Calu3 (cell line): ENCODE results near the gene CDKAL1. TPM values are rescaled to one million over a fixed set of nuclear protein-coding genes. Genes with fewer than 3 reads are reported as not detected.

Experiments used
- BruUV-seq: library from RNA; stranded (reverse); fragments of 400-500 nt; replicated peaks from 2 replicates; lab custom pipeline; 2021; lab: Mats Ljungman, UMichigan
- CTCF ChIA-PET: fragments of 300-600 bp; sonication (Branson Sonifier 250); formaldehyde crosslinking; loops from one replicate; lab custom pipeline; 2022; ENCODE audit warnings: antibody characterized with exemption; lab: Charles Lee
- DNase-seq: peaks from one replicate; pipeline ENCODE4 v3.0.0; 2022
- H3K27ac Mint-ChIP-seq: one replicate; pipeline ENCODE4 v1.8.0; 2022; ENCODE audit warnings: mixed read lengths; ENCODE audit not compliant: unreplicated experiment
- H3K27me3 Mint-ChIP-seq: one replicate; pipeline ENCODE4 v1.8.0; 2022; ENCODE audit warnings: mixed read lengths; ENCODE audit not compliant: unreplicated experiment
- H3K36me3 Mint-ChIP-seq: one replicate; pipeline ENCODE4 v1.8.0; 2022; ENCODE audit warnings: mild to moderate bottlenecking, moderate library complexity, mixed read lengths; ENCODE audit not compliant: insufficient read depth, unreplicated experiment
- H3K4me1 Mint-ChIP-seq: one replicate; pipeline ENCODE4 v1.8.0; 2022; ENCODE audit warnings: mild to moderate bottlenecking, low read depth, mixed read lengths; ENCODE audit not compliant: unreplicated experiment
- H3K4me3 Mint-ChIP-seq: one replicate; pipeline ENCODE4 v1.8.0; 2022; ENCODE audit warnings: mild to moderate bottlenecking, low read depth, moderate library complexity, mixed read lengths; ENCODE audit not compliant: unreplicated experiment
- H3K9me3 Mint-ChIP-seq: one replicate; pipeline ENCODE4 v1.8.0; 2022; ENCODE audit warnings: low read depth, mixed read lengths; ENCODE audit not compliant: unreplicated experiment
- intact Hi-C: fragments of 100-400 bp; cut with micrococcal nuclease; formaldehyde crosslinking; loops from one replicate; pipeline ENCODE4 v1.10.0; 2022; ENCODE audit not compliant: unreplicated experiment
- total RNA-seq: library from RNA; stranded (reverse); gene quantifications from 2 replicates; pipeline ENCODE4 v1.2.3, GENCODE V29; 2022
- TF ChIP-seq, protein P1 (sequence below): fragments of 200-600 bp; IDR thresholded peaks from one replicate; pipeline ENCODE4 v1.8.0; 2022; ENCODE audit warnings: antibody characterized with exemption; ENCODE audit not compliant: unreplicated experiment

Gene CDKAL1
- total RNA-seq, 1 experiment from 2014 or later: 39.6 TPM

DNA sequence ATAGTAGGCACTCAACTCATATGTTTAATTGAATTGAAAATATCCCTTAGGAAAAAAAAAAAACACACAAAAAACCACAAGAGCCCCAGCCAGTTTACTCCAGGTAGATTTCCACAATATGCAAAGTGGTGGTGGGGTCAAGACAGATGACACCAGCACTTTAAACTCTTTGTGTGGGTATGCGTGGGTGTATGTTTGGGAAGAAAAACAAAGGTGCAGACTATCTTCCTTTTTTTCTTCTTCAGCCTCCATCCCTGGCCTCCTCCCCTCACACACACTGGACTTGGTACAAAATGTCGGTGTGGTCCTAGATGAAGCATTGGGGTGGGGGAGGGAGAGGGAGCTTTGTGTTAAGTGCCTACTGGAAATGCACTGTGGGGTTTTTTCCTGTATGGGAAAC, 42.2 kb upstream of the CDKAL1 start:
- BruUV-seq: no TSS peak
- DNase-seq: no peak
- Mint-ChIP-seq H3K27ac (no peak overlapping the region), H3K27me3 (no peaks in the 10 kb centered on the region), H3K4me3 (no peak overlapping the region), H3K36me3 (peaks cover 63% of the 10 kb centered on the region), H3K4me1 (no peaks in the 10 kb centered on the region), H3K9me3 (no peaks in the 10 kb centered on the region)
- TF ChIP-seq, protein P1, sequence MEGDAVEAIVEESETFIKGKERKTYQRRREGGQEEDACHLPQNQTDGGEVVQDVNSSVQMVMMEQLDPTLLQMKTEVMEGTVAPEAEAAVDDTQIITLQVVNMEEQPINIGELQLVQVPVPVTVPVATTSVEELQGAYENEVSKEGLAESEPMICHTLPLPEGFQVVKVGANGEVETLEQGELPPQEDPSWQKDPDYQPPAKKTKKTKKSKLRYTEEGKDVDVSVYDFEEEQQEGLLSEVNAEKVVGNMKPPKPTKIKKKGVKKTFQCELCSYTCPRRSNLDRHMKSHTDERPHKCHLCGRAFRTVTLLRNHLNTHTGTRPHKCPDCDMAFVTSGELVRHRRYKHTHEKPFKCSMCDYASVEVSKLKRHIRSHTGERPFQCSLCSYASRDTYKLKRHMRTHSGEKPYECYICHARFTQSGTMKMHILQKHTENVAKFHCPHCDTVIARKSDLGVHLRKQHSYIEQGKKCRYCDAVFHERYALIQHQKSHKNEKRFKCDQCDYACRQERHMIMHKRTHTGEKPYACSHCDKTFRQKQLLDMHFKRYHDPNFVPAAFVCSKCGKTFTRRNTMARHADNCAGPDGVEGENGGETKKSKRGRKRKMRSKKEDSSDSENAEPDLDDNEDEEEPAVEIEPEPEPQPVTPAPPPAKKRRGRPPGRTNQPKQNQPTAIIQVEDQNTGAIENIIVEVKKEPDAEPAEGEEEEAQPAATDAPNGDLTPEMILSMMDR: no peak
- intact Hi-C loops: no loop called here
- CTCF ChIA-PET: interaction anchor here (0.6 to 0.7 kb wide), 2 partner anchors 536 to 1097 kb away, joined by 3 to 5 read pairs; no protein-coding TSS in a partner anchor

DNA sequence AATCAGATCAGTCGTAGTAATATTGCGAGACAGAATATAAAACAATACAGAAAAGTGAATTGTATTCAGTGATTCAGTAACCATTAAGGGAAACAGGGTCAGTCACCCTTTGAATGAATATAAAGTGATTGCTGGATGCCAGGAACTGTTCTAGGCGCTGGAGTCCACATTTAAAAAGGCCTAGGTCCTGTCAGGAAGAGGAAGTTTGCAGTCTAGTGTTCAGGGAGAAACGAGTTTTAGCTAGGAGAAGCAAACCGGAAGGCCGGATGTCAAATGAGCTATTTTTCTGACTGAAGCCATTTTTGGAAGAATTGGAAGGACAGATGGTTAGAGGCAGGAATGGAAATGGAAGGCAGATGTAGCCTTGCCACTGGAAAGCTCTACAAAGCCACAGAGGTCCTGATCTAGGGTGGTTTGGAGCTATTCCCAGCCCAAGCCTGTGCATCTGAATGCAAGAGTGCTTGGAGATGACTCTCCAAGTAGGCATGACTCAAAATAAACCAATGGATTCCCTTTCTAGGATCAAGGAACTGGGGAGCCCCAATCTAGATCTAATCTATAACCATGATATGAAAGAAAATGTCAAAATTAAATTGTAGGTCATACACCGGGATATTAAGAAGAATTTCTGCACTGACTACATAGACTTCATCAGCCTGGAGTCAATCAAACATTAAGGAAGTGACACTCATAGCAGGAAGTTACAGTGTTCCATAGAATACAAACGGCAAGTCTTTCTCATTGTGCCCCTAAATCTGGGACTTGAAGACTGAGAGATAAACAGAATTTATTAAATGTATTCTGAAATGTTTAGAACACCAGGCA, 36.8 kb upstream of the CDKAL1 start:
- no TSS peak for BruUV-seq
- DNase-seq: no peak
- H3K4me1 Mint-ChIP-seq: no peaks in the 10 kb centered on the region
- TF ChIP-seq, protein P1: no peak
- no peak overlapping the region for H3K4me3 Mint-ChIP-seq
- no peak overlapping the region for H3K27ac Mint-ChIP-seq
- H3K9me3 Mint-ChIP-seq: no peaks in the 10 kb centered on the region
- peaks cover 13% of the 10 kb centered on the region for H3K36me3 Mint-ChIP-seq
- H3K27me3 Mint-ChIP-seq: no peaks in the 10 kb centered on the region
- intact Hi-C loops: no loop called here
- CTCF ChIA-PET: interaction anchor here (0.7 kb wide), 1 partner anchor 93 kb away, joined by 3 read pairs; no protein-coding TSS in a partner anchor

DNA sequence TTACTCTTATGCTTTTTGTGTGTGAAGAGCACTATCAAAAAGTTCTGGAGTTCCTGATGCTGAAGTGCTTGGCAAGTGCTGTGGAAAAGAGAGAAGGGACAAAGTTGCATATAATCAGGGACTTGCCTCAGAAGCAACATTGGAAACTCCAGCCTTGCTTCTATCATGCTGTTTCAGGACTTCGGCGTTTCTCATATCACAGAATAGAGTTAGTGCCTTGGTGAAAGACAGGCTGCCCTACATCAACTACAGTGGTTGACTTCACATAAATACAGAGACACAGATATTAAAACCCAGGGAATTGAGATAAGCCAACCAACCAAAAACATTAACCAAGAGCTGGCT, 36.2 kb upstream of the CDKAL1 start:
- H3K36me3 Mint-ChIP-seq: peaks cover 9% of the 10 kb centered on the region
- H3K4me1 Mint-ChIP-seq: no peaks in the 10 kb centered on the region
- CTCF ChIA-PET: interaction anchor here (0.7 kb wide), 1 partner anchor 94 kb away, joined by 3 read pairs; no protein-coding TSS in a partner anchor
- H3K27me3 Mint-ChIP-seq: no peaks in the 10 kb centered on the region
- H3K9me3 Mint-ChIP-seq: no peaks in the 10 kb centered on the region
- intact Hi-C loops: no loop called here
- no peak overlapping the region for H3K27ac Mint-ChIP-seq
- no peak overlapping the region for H3K4me3 Mint-ChIP-seq
- DNase-seq: no peak
- BruUV-seq: no TSS peak
- TF ChIP-seq, protein P1: no peak

DNA sequence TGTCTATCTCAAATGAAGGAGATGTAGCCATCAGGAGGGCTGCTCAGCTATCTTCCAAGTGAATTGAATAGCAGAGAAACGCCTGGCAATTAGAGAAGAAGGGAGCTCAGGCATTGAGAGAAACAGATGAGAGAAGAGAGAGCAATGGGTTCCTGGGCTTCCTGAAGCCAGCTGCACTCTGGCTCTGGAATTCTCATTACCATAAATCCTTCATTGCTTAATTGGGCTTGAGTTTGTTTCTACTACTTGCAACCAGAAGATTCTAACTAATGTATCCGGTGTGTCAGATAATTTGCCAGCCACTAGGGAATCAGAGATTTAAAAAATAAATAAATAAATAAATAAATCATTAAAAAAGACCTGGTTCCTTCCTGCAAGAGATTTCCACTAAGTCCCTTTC, 25.0 kb upstream of the CDKAL1 start:
- BruUV-seq: no TSS peak
- Mint-ChIP-seq H3K4me3 (no peak overlapping the region), H3K27ac (no peak overlapping the region), H3K4me1 (peaks cover 19% of the 10 kb centered on the region), H3K27me3 (no peaks in the 10 kb centered on the region), H3K36me3 (no peaks in the 10 kb centered on the region), H3K9me3 (no peaks in the 10 kb centered on the region)
- TF ChIP-seq, protein P1: no peak
- DNase-seq: no peak
- CTCF ChIA-PET: no interaction called here
- intact Hi-C loops: no loop called here
